Ectodermal cell (in vitro differentiated cells): ENCODE data around the gene SLC22A6.
"Not testable (repeated sequence)": the region's sequence is repeated elsewhere in the genome, so short reads cannot be mapped to it uniquely, and the experiment has no call there.

Source experiments
- H3K27ac ChIP-seq: 2 replicates; pipeline ENCODE4 v1.7.0; 2013; ENCODE audit warnings: mild to moderate bottlenecking, low read depth, low read length; ENCODE audit not compliant: insufficient read depth, poor library complexity, severe bottlenecking
- H3K27me3 ChIP-seq: 2 replicates; pipeline ENCODE4 v1.7.0; 2013; ENCODE audit warnings: mild to moderate bottlenecking, low read length; ENCODE audit not compliant: insufficient read depth, control insufficient read depth, poor library complexity, severe bottlenecking
- H3K36me3 ChIP-seq: one replicate; pipeline ENCODE4 v1.7.0; 2013; ENCODE audit warnings: low read length; ENCODE audit not compliant: control insufficient read depth, insufficient read depth
- H3K4me1 ChIP-seq: one replicate; pipeline ENCODE4 v1.7.0; 2013; ENCODE audit warnings: low read length; ENCODE audit not compliant: control insufficient read depth, insufficient read depth
- H3K4me3 ChIP-seq: 2 replicates; pipeline ENCODE4 v1.7.0; 2013; ENCODE audit warnings: low read depth, low read length, control low read depth; ENCODE audit not compliant: insufficient read depth
- H3K9me3 ChIP-seq: 2 replicates; pipeline ENCODE4 v1.7.0; 2013; ENCODE audit warnings: mild to moderate bottlenecking, low read length, moderate library complexity; ENCODE audit not compliant: control insufficient read depth
- WGBS, 2 experiments: methylation state at CpG; one replicate each; pipeline ENCODE4 v1.1.7; 2013; ENCODE audit warnings: missing lambda C conversion rate in 2 of 2; 5-methylcytosine and 5-hydroxymethylcytosine counted together

The SLC22A6 gene

GRCh38 chr11:62959422-62959980, 25.3 kb downstream of the SLC22A6 start:
- Histone ChIP-seq H3K27me3 (no peaks in the 10 kb centered on the region), H3K4me1 (no peaks in the 10 kb centered on the region), H3K4me3 (no peak overlapping the region), H3K9me3 (no peaks in the 10 kb centered on the region), H3K27ac (no peak overlapping the region), H3K36me3 (no peaks in the 10 kb centered on the region)
- WGBS, 2 experiments = 95 to 100% methylated on average over 1 of the region's 1 CpG

GRCh38 chr11:62958547-62959421, 26.0 kb downstream of the SLC22A6 start:
- 90 to 93% methylated on average over 11 of the region's 11 CpGs for WGBS, 2 experiments
- no peaks in the 10 kb centered on the region for H3K36me3 ChIP-seq
- no peak overlapping the region for H3K4me3 ChIP-seq
- no peaks in the 10 kb centered on the region for H3K27me3 ChIP-seq
- H3K4me1 ChIP-seq = no peaks in the 10 kb centered on the region
- H3K9me3 ChIP-seq = no peaks in the 10 kb centered on the region
- no peak overlapping the region for H3K27ac ChIP-seq

DNA sequence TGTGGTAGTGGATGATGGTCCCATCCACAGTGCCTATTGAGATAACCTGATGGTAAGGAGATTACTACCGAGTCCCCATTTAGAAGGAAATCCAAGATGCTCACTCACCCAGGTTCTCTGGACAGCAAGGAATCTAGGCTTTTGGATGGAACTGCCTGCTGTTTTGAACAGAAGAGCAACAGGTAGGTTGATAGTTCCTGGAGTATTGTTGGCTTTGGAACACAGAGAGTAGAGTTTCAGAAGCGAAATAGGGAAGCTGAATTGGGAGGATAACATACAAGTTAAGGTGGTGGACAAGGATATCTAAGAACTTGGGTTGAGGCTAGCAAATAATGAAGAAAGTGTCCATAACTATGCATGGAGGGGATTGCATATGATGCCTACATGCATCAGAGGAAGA, 27.6 kb downstream of the SLC22A6 start:
- Histone ChIP-seq H3K4me3 (no peak overlapping the region), H3K4me1 (no peaks in the 10 kb centered on the region)
- 95 to 98% methylated on average over 2 of the region's 2 CpGs for WGBS, 2 experiments

DNA sequence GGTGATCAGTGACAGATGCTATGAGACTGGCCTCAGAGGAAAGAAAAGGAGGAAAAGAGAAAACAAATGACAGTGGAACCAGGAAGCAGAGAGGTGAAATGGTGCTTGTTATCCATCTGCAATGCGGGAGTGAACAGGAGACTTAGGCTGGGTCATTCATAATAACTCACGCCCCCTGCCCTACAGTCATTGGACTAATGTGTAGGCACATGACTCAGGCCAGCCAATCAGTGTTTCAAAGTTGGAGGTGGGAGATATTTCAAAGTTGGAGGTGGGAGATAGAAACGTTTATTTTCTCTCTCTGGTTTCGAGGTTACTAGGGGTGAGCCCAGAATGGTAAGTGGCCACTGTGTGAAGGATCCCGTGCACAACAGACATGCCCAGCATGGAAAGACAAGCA, 30.3 kb downstream of the SLC22A6 start:
- no peaks in the 10 kb centered on the region for H3K4me1 ChIP-seq
- no peak overlapping the region for H3K4me3 ChIP-seq
- no peaks in the 10 kb centered on the region for H3K9me3 ChIP-seq
- H3K27ac ChIP-seq = no peak overlapping the region
- no peaks in the 10 kb centered on the region for H3K36me3 ChIP-seq
- H3K27me3 ChIP-seq = no peaks in the 10 kb centered on the region
- 88 to 91% methylated on average over 5 of the region's 5 CpGs for WGBS, 2 experiments

More for the DNA sequence above, 27.6 kb downstream of the SLC22A6 start:
- Histone ChIP-seq H3K36me3 (no peaks in the 10 kb centered on the region), H3K27ac (no peak overlapping the region), H3K9me3 (no peaks in the 10 kb centered on the region), H3K27me3 (no peaks in the 10 kb centered on the region)

DNA sequence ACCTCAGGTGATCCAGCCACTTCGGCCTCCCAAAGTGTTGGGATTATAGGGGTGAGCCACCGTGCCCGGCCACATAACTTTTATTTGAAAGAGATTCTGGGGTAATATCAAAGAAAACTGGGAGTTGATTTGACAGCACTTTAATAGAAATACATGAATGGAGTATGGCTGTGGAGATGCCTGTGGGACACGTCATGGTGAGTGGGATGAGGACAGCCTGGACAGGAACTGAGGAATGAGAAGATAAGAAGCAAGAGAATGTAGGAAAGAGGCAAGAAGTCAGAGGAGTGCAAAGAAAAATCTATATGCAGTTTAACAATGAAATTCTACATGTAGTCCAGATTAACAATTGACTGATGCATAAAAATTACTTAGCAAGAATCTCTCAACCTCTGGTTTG, 31.0 kb downstream of the SLC22A6 start:
- Histone ChIP-seq H3K27me3 (no peaks in the 10 kb centered on the region), H3K9me3 (no peaks in the 10 kb centered on the region), H3K4me1 (no peaks in the 10 kb centered on the region), H3K4me3 (no peak overlapping the region), H3K27ac (no peak overlapping the region), H3K36me3 (no peaks in the 10 kb centered on the region)
- WGBS, 2 experiments = 92 to 95% methylated on average over 4 of the region's 4 CpGs

- no peaks in the 10 kb centered on the region for H3K36me3 ChIP-seq
- no peak overlapping the region for H3K27ac ChIP-seq
- no peaks in the 10 kb centered on the region for H3K27me3 ChIP-seq
- no peaks in the 10 kb centered on the region for H3K4me1 ChIP-seq
- no peak overlapping the region for H3K4me3 ChIP-seq
- 87 to 92% methylated on average over 7 of the region's 7 CpGs for WGBS, 2 experiments
- no peaks in the 10 kb centered on the region for H3K9me3 ChIP-seq
Observed at GRCh38 chr11:62948765-62949320, 35.9 kb downstream of the SLC22A6 start.

- H3K4me1 ChIP-seq, H3K27ac ChIP-seq, H3K27me3 ChIP-seq, H3K9me3 ChIP-seq, H3K4me3 ChIP-seq, H3K36me3 ChIP-seq: not testable (repeated sequence)
- 87 to 93% methylated on average over 9 to 10 of the region's 10 CpGs for WGBS, 2 experiments
Observed at GRCh38 chr11:62945538-62945937, 39.2 kb downstream of the SLC22A6 start.

- H3K4me1 ChIP-seq, H3K4me3 ChIP-seq, H3K9me3 ChIP-seq, H3K27ac ChIP-seq, H3K27me3 ChIP-seq, H3K36me3 ChIP-seq: not testable (repeated sequence)
- WGBS, 2 experiments = 87 to 91% methylated on average over 2 of the region's 2 CpGs
Observed at GRCh38 chr11:62937528-62937927, 47.2 kb downstream of the SLC22A6 start.

- Histone ChIP-seq H3K27ac (no peak overlapping the region), H3K9me3 (no peaks in the 10 kb centered on the region), H3K27me3 (no peaks in the 10 kb centered on the region), H3K4me3 (no peak overlapping the region), H3K36me3 (no peaks in the 10 kb centered on the region), H3K4me1 (no peaks in the 10 kb centered on the region)
- WGBS, 2 experiments = no CpG with 5 or more reads among the region's 1 CpG
Observed at GRCh38 chr11:62934496-62934785, 50.3 kb downstream of the SLC22A6 start.

DNA sequence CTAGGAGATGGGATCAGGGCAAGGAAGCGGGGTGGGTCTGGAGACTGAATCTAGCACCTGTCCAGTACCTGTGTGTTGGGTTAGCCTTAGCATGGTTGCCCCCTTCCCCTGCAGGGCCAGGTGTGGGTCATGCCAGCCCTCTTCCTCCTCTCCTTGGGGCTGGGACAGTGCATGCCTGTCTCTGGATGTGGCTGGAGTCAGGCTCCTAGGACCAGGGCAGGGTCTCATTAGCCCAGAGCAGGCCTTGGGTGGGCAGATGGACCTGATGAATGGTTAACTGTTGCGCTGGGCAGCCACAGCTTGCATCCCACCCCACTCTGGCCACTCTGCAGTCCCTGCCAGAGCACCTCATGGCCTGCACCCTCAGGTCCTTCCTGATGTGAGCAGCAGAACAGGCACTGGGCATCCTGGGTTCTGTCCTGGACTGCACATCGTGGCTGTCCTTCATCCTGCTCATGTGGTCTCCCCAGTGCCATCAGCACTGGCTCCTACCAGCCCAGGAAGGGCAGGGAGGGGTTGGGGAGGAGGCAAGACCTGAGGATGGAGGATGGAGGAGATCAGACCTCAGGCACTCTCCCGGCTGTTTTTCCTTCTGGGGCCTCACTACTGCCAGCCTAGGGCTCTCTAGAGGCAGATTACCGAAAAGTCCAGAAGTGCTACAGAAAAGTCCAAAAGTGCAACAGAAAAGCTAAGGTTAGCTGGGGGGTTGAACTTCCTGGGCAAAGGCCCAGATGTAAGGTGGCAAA, 50.8 kb downstream of the SLC22A6 start:
- Histone ChIP-seq H3K4me1 (no peaks in the 10 kb centered on the region), H3K9me3 (no peaks in the 10 kb centered on the region), H3K4me3 (no peak overlapping the region), H3K27ac (no peak overlapping the region), H3K36me3 (no peaks in the 10 kb centered on the region), H3K27me3 (peaks cover under 1% of the 10 kb centered on the region)
- WGBS, 2 experiments = 95% methylated on average over 5 of the region's 5 CpGs
